Measurements from ENCODE around the gene TMEM127. TPM values are rescaled to one million over a fixed set of nuclear protein-coding genes. Genes with fewer than 3 reads are reported as not detected.

TMEM127 gene
- total and polyA plus RNA-seq, 2 experiments from 2014 or later, result 33.6 to 44.4 TPM

DNA sequence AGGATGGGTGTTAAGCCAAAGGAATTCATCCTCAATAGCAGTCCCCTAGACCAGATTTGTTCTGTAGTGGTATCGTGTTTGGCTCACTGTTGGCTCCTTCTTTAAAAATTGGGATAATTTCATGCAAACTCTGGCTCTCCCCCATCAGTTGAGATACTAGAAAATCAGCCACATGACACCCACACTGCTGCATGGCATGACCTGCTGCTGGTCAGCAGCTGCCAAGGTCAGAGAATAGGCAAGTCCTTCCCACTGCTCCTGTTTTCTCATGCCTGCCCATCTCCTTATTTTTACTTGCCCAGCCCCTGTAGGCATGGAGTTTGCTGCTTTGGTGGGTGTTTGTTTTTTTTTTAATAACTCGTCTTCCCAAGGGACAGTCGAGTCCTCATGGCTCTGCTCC, 40.6 kb upstream of the TMEM127 start:
- Histone ChIP-seq H2AFZ (peak overlapping the region; percentile 87), H3K9me2 (replicated peaks; ENCODE audit: insufficient read depth) (no peaks in the 10 kb centered on the region), H3K36me3 (replicated peaks; ENCODE audit: insufficient read depth, low read depth) (peaks cover 4% of the 10 kb centered on the region), H3K4me3 (peak overlapping the region; percentile 93), H3K4me2 (peak overlapping the region; percentile 92), H3K9me3 (ENCODE audit: low read depth) (no peaks in the 10 kb centered on the region), H3K27me3 (no peaks in the 10 kb centered on the region), H3K27ac (peak overlapping the region; percentile 95), H3K79me2 (peaks cover 34% of the 10 kb centered on the region), H3K4me1 (ENCODE audit: insufficient read depth) (peaks cover 14% of the 10 kb centered on the region), H4K20me1 (ENCODE audit: insufficient read depth, poor library complexity, severe bottlenecking) (no peaks in the 10 kb centered on the region)
- no peak for DNase-seq (ENCODE audit: low spot score)
- TF ChIP-seq EZH2 (IDR thresholded peaks at IDR 0.05; ENCODE audit: borderline replicate concordance), result no peak
- TF ChIP-seq, protein P1, sequence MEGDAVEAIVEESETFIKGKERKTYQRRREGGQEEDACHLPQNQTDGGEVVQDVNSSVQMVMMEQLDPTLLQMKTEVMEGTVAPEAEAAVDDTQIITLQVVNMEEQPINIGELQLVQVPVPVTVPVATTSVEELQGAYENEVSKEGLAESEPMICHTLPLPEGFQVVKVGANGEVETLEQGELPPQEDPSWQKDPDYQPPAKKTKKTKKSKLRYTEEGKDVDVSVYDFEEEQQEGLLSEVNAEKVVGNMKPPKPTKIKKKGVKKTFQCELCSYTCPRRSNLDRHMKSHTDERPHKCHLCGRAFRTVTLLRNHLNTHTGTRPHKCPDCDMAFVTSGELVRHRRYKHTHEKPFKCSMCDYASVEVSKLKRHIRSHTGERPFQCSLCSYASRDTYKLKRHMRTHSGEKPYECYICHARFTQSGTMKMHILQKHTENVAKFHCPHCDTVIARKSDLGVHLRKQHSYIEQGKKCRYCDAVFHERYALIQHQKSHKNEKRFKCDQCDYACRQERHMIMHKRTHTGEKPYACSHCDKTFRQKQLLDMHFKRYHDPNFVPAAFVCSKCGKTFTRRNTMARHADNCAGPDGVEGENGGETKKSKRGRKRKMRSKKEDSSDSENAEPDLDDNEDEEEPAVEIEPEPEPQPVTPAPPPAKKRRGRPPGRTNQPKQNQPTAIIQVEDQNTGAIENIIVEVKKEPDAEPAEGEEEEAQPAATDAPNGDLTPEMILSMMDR (IDR thresholded peaks at IDR 0.05; ENCODE audit: poor library complexity), result no peak
- TF ChIP-seq EZH2phosphoT487 (IDR thresholded peaks at IDR 0.05; ENCODE audit: low read depth, severe bottlenecking, unreplicated experiment), result no peak
- 89% methylated on average over 3 of the region's 3 CpGs for WGBS (ENCODE audit: low lambda C conversion rate, missing lambda C conversion rate)

DNA sequence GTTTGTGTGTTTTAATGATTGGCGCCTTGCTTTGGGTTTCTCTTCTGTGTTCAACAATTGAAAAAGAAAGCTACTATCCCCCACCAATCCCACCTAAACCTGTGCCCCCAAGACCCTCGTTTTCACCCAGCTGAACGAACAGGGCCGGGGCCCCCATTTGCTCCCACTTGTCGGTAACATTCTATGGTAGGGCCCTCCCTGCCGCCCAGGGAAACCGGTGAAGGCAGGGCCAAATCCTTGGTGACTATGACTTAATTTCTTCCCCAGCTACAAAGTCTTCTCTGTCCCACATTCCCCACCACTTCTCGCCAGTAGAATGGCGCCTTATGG, 40.1 kb upstream of the TMEM127 start:
- peak overlapping the region; percentile 92 for H3K4me2 ChIP-seq
- H3K27me3 ChIP-seq, result no peaks in the 10 kb centered on the region
- H3K9me3 ChIP-seq (ENCODE audit: low read depth), result no peaks in the 10 kb centered on the region
- H3K79me2 ChIP-seq, result peaks cover 36% of the 10 kb centered on the region
- H3K27ac ChIP-seq, result peak overlapping the region; percentile 95
- H3K9me2 ChIP-seq (replicated peaks; ENCODE audit: insufficient read depth), result no peaks in the 10 kb centered on the region
- DNase-seq (ENCODE audit: low spot score), result no peak
- peak overlapping the region; percentile 93 for H3K4me3 ChIP-seq
- H3K4me1 ChIP-seq (ENCODE audit: insufficient read depth), result peaks cover 14% of the 10 kb centered on the region
- TF ChIP-seq, protein P1 (IDR thresholded peaks at IDR 0.05; ENCODE audit: poor library complexity), result no peak
- TF ChIP-seq EZH2 (IDR thresholded peaks at IDR 0.05; ENCODE audit: borderline replicate concordance) (no peak), EZH2phosphoT487 (IDR thresholded peaks at IDR 0.05; ENCODE audit: low read depth, severe bottlenecking, unreplicated experiment) (no peak)
- H2AFZ ChIP-seq, result peak overlapping the region; percentile 87
- WGBS (ENCODE audit: low lambda C conversion rate, missing lambda C conversion rate), result 26% methylated on average over 9 of the region's 9 CpGs
- no peaks in the 10 kb centered on the region for H4K20me1 ChIP-seq (ENCODE audit: insufficient read depth, poor library complexity, severe bottlenecking)
- H3K36me3 ChIP-seq (replicated peaks; ENCODE audit: insufficient read depth, low read depth), result peaks cover 4% of the 10 kb centered on the region

DNA sequence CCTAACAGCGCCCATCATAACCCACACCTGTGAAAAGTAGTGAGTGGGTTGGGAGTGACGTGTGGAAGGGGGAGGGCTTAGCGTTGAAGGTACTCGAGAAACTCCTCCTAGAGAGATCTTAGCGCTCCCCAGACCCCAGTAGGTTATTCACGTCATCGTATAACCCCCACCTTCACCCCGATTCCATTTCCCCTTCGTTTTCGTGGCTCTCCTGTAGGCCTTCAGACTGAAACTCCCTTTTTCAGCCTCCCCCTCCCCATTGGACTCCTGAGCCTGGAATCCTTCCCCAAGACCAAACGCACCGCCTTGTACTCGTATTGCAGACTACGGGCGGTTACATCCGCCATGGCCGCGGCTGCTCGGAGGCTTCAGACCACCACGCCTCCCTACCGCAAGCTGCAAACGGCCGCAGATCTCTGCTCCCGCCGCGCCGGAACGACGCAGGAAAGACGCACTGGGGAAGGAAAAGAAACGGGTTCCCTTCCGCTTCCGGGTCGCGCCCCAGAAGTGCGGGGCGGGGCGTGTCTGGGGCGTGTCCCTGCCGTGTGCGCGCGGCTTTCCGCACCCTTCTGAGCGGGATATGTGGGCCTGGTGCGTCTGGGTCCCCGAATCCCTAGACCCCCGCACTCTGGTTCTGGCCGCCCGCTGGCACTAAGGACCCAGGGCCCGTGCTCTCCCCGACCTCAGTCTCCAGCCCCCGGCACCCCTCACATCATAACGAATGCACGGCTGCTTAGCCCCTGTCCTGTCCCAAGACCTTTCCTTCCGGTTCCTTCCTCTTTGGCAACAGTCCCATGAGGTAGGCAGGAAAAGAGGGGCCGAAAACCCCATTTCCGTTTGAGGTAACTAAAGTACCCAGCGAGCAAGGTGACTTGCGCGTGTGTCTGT, 39.5 kb upstream of the TMEM127 start, which contains the start of gene SNRNP200:
TSS of gene SNRNP200 (minus strand) at position 456 of the 888 bp plus-strand sequence. CDS start at position 347, 109 bp downstream.
- Histone ChIP-seq H3K9me3 (ENCODE audit: low read depth) (no peaks in the 10 kb centered on the region), H3K27me3 (no peaks in the 10 kb centered on the region), H3K36me3 (replicated peaks; ENCODE audit: insufficient read depth, low read depth) (peaks cover 4% of the 10 kb centered on the region), H3K4me3 (peak within 1 kb of the TSS; percentile 93), H3K27ac (peak within 1 kb of the TSS; percentile 95), H3K4me2 (peak within 1 kb of the TSS; percentile 92), H4K20me1 (ENCODE audit: insufficient read depth, poor library complexity, severe bottlenecking) (no peaks in the 10 kb centered on the region), H3K79me2 (peaks cover 36% of the 10 kb centered on the region), H2AFZ (peak within 1 kb of the TSS; percentile 87), H3K4me1 (ENCODE audit: insufficient read depth) (peaks cover 14% of the 10 kb centered on the region), H3K9me2 (replicated peaks; ENCODE audit: insufficient read depth) (no peaks in the 10 kb centered on the region)
- peak; percentile 94 for DNase-seq (ENCODE audit: low spot score)
- TF ChIP-seq EZH2phosphoT487 (IDR thresholded peaks at IDR 0.05; ENCODE audit: low read depth, severe bottlenecking, unreplicated experiment), result no peak
- 2% methylated on average over 61 of the region's 61 CpGs for WGBS (ENCODE audit: low lambda C conversion rate, missing lambda C conversion rate)

DNA sequence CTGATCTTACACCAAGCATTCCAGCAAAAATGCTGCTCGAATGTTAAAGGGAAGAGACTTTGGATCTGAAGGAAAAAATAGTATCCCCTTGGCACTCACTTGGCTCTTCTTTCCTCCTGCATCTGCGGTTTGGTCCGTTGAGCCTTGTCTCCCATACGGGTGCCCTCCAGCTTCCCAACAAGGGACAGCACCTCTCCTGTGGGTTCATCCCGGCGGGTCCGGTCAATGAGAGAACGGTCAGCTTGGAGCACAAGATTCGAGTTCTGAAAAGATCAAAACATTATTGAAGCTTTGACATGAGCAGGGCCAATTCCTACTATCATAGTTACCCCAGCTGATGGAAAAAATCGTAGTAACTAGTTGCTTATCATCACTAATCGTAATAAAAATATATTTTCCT, 38.8 kb upstream of the TMEM127 start:
- H2AFZ ChIP-seq, result peak overlapping the region; percentile 87
- TF ChIP-seq, protein P1 (IDR thresholded peaks at IDR 0.05; ENCODE audit: poor library complexity), result no peak
- TF ChIP-seq EZH2phosphoT487 (IDR thresholded peaks at IDR 0.05; ENCODE audit: low read depth, severe bottlenecking, unreplicated experiment) (no peak), EZH2 (IDR thresholded peaks at IDR 0.05; ENCODE audit: borderline replicate concordance) (no peak)
- 75% methylated on average over 11 of the region's 11 CpGs for whole genome bisulfite sequencing (ENCODE audit: low lambda C conversion rate, missing lambda C conversion rate)

More for the DNA sequence above, 38.8 kb upstream of the TMEM127 start:
- Histone ChIP-seq H3K27me3 (no peaks in the 10 kb centered on the region), H4K20me1 (ENCODE audit: insufficient read depth, poor library complexity, severe bottlenecking) (no peaks in the 10 kb centered on the region), H3K79me2 (peaks cover 36% of the 10 kb centered on the region), H3K4me3 (peak overlapping the region; percentile 93), H3K9me3 (ENCODE audit: low read depth) (no peaks in the 10 kb centered on the region), H3K4me1 (ENCODE audit: insufficient read depth) (peaks cover 14% of the 10 kb centered on the region), H3K36me3 (replicated peaks; ENCODE audit: insufficient read depth, low read depth) (peaks cover 4% of the 10 kb centered on the region), H3K27ac (peak overlapping the region; percentile 95), H3K9me2 (replicated peaks; ENCODE audit: insufficient read depth) (no peaks in the 10 kb centered on the region), H3K4me2 (peak overlapping the region; percentile 92)
- DNase-seq (ENCODE audit: low spot score), result no peak

Data from hepatocyte (in vitro differentiated cells).